IMR-90 (cell line): ENCODE results near the gene TMEM170A. TPM values are rescaled to one million over a fixed set of nuclear protein-coding genes. Genes with fewer than 3 reads are reported as not detected.

ENCODE experiments used
- ATAC-seq: fragments of 200-7000 bp; cut with Tn5 transposase; 2 replicates; pipeline ENCODE4 v1.9.1; 2020; ENCODE audit warnings: low read depth, mild to moderate bottlenecking, moderate library complexity
- BruUV-seq: library from RNA; stranded (reverse); fragments of 400-500 nt; replicated peaks from 2 replicates; lab custom pipeline; 2021; lab: Mats Ljungman, UMichigan
- CTCF ChIA-PET: fragments of 300-600 bp; formaldehyde crosslinking; extraction: SDS; loops from one replicate; lab custom pipeline; 2021; ENCODE audit warnings: antibody characterized with exemption; lab: Yijun Ruan, JAX
- POLR2A ChIA-PET: fragments of 300-600 bp; sonication (Branson Sonifier 250); formaldehyde crosslinking; loops from one replicate; lab custom pipeline; 2022; ENCODE audit warnings: antibody characterized with exemption; ENCODE audit not compliant: unreplicated experiment; lab: Charles Lee
- DNase-seq: peaks from one replicate; pipeline ENCODE4 v3.0.0; 2013
- H2AFZ ChIP-seq: replicated peaks from 2 replicates; pipeline ENCODE3; 2013; ENCODE audit warnings: low read length, mild to moderate bottlenecking; ENCODE audit not compliant: poor library complexity
- H2AK5ac ChIP-seq: 2 replicates; pipeline ENCODE4 v1.6.1; 2013; ENCODE audit warnings: low read depth, low read length, inconsistent platforms
- H2AK9ac ChIP-seq: replicated peaks from 2 replicates; pipeline ENCODE3; 2013; ENCODE audit warnings: mild to moderate bottlenecking, low read depth, low read length, moderate library complexity; ENCODE audit not compliant: poor library complexity
- H2BK120ac ChIP-seq: 2 replicates; pipeline ENCODE4 v1.6.1; 2013; ENCODE audit warnings: low read depth, low read length, inconsistent platforms
- H2BK15ac ChIP-seq: 3 replicates; pipeline ENCODE4 v1.6.1; 2013; ENCODE audit warnings: low read depth, low read length, inconsistent platforms
- H2BK20ac ChIP-seq: 2 replicates; pipeline ENCODE4 v1.6.1; 2013; ENCODE audit warnings: low read depth, mild to moderate bottlenecking, inconsistent platforms, low read length, moderate library complexity
- H2BK5ac ChIP-seq: 2 replicates; pipeline ENCODE4 v1.6.1; 2013; ENCODE audit warnings: mild to moderate bottlenecking, low read depth, low read length, inconsistent platforms; ENCODE audit not compliant: poor library complexity, severe bottlenecking
- H3K14ac ChIP-seq: replicated peaks from 2 replicates; pipeline ENCODE4 v1.6.1; 2013; ENCODE audit warnings: low read depth, low read length, inconsistent platforms
- H3K18ac ChIP-seq: 2 replicates; pipeline ENCODE4 v1.6.1; 2013; ENCODE audit warnings: low read depth, low read length, control low read depth
- H3K23ac ChIP-seq: 2 replicates; pipeline ENCODE4 v1.6.1; 2013; ENCODE audit warnings: low read depth, low read length, inconsistent platforms
- H3K27ac ChIP-seq: 2 replicates; pipeline ENCODE4 v1.5.1; 2013; ENCODE audit warnings: mild to moderate bottlenecking, control low read depth, low read length; ENCODE audit not compliant: insufficient read depth
- H3K27me3 ChIP-seq: 2 replicates; pipeline ENCODE4 v1.6.1; 2013; ENCODE audit warnings: low read length; ENCODE audit not compliant: control insufficient read depth, insufficient read depth
- H3K36me3 ChIP-seq: 2 replicates; pipeline ENCODE4 v1.6.1; 2013; ENCODE audit warnings: low read length, mixed read lengths; ENCODE audit not compliant: control insufficient read depth, insufficient read depth
- H3K4ac ChIP-seq: 2 replicates; pipeline ENCODE4 v1.6.1; 2013; ENCODE audit warnings: low read depth, low read length, inconsistent platforms
- H3K4me1 ChIP-seq: 2 replicates; pipeline ENCODE4 v1.6.1; 2013; ENCODE audit warnings: low read length, mixed read lengths; ENCODE audit not compliant: control insufficient read depth, insufficient read depth
- H3K4me2 ChIP-seq: 2 replicates; pipeline ENCODE4 v1.6.1; 2013; ENCODE audit warnings: low read depth, mild to moderate bottlenecking, control low read depth, low read length, moderate library complexity
- H3K4me3 ChIP-seq: 2 replicates; pipeline ENCODE4 v1.5.1; 2013; ENCODE audit warnings: low read depth, mild to moderate bottlenecking, control low read depth, low read length, moderate library complexity; ENCODE audit not compliant: insufficient read depth
- H3K56ac ChIP-seq: 2 replicates; pipeline ENCODE4 v1.6.1; 2013; ENCODE audit warnings: low read length, inconsistent platforms; ENCODE audit not compliant: insufficient read depth; ENCODE audit errors: extremely low read depth
- H3K79me1 ChIP-seq, 2 experiments: 2 replicates each; pipeline ENCODE4 v1.6.1; 2013; ENCODE audit warnings: low read length in 2 of 2, inconsistent platforms in 1 of 2, low read depth in 1 of 2
- H3K9ac ChIP-seq: 2 replicates; pipeline ENCODE4 v1.6.1; 2013; ENCODE audit warnings: low read depth, low read length, control low read depth
- H3K9me1 ChIP-seq: 2 replicates; pipeline ENCODE4 v1.6.1; 2013; ENCODE audit warnings: low read length, inconsistent platforms; ENCODE audit not compliant: insufficient read depth
- H3K9me3 ChIP-seq: 2 replicates; pipeline ENCODE4 v1.6.1; 2013; ENCODE audit warnings: low read length; ENCODE audit not compliant: control insufficient read depth, insufficient read depth
- H4K20me1 ChIP-seq: 2 replicates; pipeline ENCODE4 v1.6.1; 2013; ENCODE audit warnings: low read length, inconsistent platforms; ENCODE audit not compliant: insufficient read depth
- H4K5ac ChIP-seq: 2 replicates; pipeline ENCODE4 v1.6.1; 2013; ENCODE audit warnings: mild to moderate bottlenecking, low read depth, low read length, control low read depth
- H4K8ac ChIP-seq, 2 experiments: 2 replicates each; pipeline ENCODE4 v1.6.1; 2013; ENCODE audit warnings: low read depth in 2 of 2, low read length in 2 of 2, control low read depth in 1 of 2, inconsistent platforms in 1 of 2
- H4K91ac ChIP-seq: 2 replicates; pipeline ENCODE4 v1.6.1; 2013; ENCODE audit warnings: low read depth, low read length, inconsistent platforms; ENCODE audit not compliant: insufficient read depth
- BHLHE40 ChIP-seq: fragments of 150-350 bp; IDR thresholded peaks from 2 replicates; pipeline ENCODE4 v1.6.1; 2016; ENCODE audit warnings: mild to moderate bottlenecking, low read depth, low read length
- CEBPB ChIP-seq: IDR thresholded peaks from 2 replicates; pipeline ENCODE4 v1.6.1; 2012; ENCODE audit warnings: low read depth, low read length, improper control_type of control experiment
- CHD1 ChIP-seq: IDR thresholded peaks from 2 replicates; pipeline ENCODE4 v1.6.1; 2012; ENCODE audit warnings: low read depth, low read length, improper control_type of control experiment
- FOS ChIP-seq: fragments of 150-350 bp; IDR thresholded peaks from 2 replicates; pipeline ENCODE4 v1.6.1; 2016; ENCODE audit warnings: low read depth, low read length
- MAFK ChIP-seq: IDR thresholded peaks from 2 replicates; pipeline ENCODE4 v1.6.1; 2012; ENCODE audit warnings: low read depth, low read length, improper control_type of control experiment
- MAZ ChIP-seq: IDR thresholded peaks from 2 replicates; pipeline ENCODE4 v1.6.1; 2012; ENCODE audit warnings: low read depth, mild to moderate bottlenecking, low read length, improper control_type of control experiment, moderate library complexity, borderline replicate concordance
- MXI1 ChIP-seq: IDR thresholded peaks from 2 replicates; pipeline ENCODE4 v1.6.1; 2012; ENCODE audit warnings: low read depth, mild to moderate bottlenecking, low read length, moderate library complexity, borderline replicate concordance
- POLR2A ChIP-seq: IDR thresholded peaks from 2 replicates; pipeline ENCODE4 v1.6.1; 2012; ENCODE audit warnings: mild to moderate bottlenecking, low read depth, low read length
- RAD21 ChIP-seq: IDR thresholded peaks from 2 replicates; pipeline ENCODE4 v1.6.1; 2012; ENCODE audit warnings: low read length, improper control_type of control experiment
- RCOR1 ChIP-seq: IDR thresholded peaks from 2 replicates; pipeline ENCODE4 v1.6.1; 2012; ENCODE audit warnings: mild to moderate bottlenecking, low read length, improper control_type of control experiment; ENCODE audit not compliant: insufficient replicate concordance
- RFX5 ChIP-seq: IDR thresholded peaks from 2 replicates; pipeline ENCODE4 v1.8.0; 2012; ENCODE audit warnings: low read depth, mild to moderate bottlenecking, low read length, moderate library complexity
- WGBS, 2 experiments: methylation state at CpG; one replicate each; pipeline versions ENCODE4 v1.1.5 to v1.1.7; 2013; ENCODE audit warnings: missing lambda C conversion rate in 2 of 2; ENCODE audit not compliant: insufficient read length in 1 of 2; ENCODE audit errors: extremely low coverage in 2 of 2; 5-methylcytosine and 5-hydroxymethylcytosine counted together
- dilution Hi-C: fragments of 300-500 bp; cut with HindIII; formaldehyde crosslinking; loops from one replicate; pipeline ENCODE4 v1.14.3; 2018; ENCODE audit warnings: low sequenced_read_pairs; ENCODE audit not compliant: unreplicated experiment
- in situ Hi-C: fragments of 300-500 bp; cut with MboI; formaldehyde crosslinking; loops from 3 replicates; pipeline ENCODE4 v1.14.3; 2019; ENCODE audit warnings: low sequenced_read_pairs, inconsistent platforms, mixed read lengths
- intact Hi-C: fragments of 100-400 bp; cut with micrococcal nuclease; formaldehyde crosslinking; loops from 2 replicates; pipeline ENCODE4 v1.10.0; 2022
- polyA plus RNA-seq, 3 experiments: library from polyadenylated mRNA; depleted of rRNA; stranded (reverse); fragments of >200 nt; gene quantifications; 2 replicates each; pipeline ENCODE4 v1.2.3, GENCODE V29; 2012; ENCODE audit warnings: low replicate concordance in 1 of 3
- total RNA-seq: library from RNA; depleted of rRNA; stranded (reverse); fragments of >200 nt; gene quantifications from 2 replicates; pipeline ENCODE4 v1.2.3, GENCODE V29; 2012
- TF ChIP-seq, protein P1 (sequence below): fragments of 150-350 bp; IDR thresholded peaks from 2 replicates; pipeline ENCODE4 v1.6.1; 2017; ENCODE audit warnings: mild to moderate bottlenecking, antibody characterized with exemption, low read length, low read depth
- TF ChIP-seq, protein P2 (sequence below): conservative IDR thresholded peaks from 2 replicates; pipeline ENCODE4 v1.5.1; 2012; ENCODE audit warnings: mild to moderate bottlenecking, low read depth, low read length, improper control_type of control experiment
- TF ChIP-seq, protein P3 (sequence below): fragments of 150-350 bp; IDR thresholded peaks from 2 replicates; pipeline ENCODE4 v1.6.1; 2016; ENCODE audit warnings: low read depth, mild to moderate bottlenecking, low read length, moderate library complexity, borderline replicate concordance

TMEM170A gene
- total and polyA plus RNA-seq, 2 of the 4 experiments (the other 2 are of a cell fraction), result 7.3 to 10.9 TPM

DNA sequence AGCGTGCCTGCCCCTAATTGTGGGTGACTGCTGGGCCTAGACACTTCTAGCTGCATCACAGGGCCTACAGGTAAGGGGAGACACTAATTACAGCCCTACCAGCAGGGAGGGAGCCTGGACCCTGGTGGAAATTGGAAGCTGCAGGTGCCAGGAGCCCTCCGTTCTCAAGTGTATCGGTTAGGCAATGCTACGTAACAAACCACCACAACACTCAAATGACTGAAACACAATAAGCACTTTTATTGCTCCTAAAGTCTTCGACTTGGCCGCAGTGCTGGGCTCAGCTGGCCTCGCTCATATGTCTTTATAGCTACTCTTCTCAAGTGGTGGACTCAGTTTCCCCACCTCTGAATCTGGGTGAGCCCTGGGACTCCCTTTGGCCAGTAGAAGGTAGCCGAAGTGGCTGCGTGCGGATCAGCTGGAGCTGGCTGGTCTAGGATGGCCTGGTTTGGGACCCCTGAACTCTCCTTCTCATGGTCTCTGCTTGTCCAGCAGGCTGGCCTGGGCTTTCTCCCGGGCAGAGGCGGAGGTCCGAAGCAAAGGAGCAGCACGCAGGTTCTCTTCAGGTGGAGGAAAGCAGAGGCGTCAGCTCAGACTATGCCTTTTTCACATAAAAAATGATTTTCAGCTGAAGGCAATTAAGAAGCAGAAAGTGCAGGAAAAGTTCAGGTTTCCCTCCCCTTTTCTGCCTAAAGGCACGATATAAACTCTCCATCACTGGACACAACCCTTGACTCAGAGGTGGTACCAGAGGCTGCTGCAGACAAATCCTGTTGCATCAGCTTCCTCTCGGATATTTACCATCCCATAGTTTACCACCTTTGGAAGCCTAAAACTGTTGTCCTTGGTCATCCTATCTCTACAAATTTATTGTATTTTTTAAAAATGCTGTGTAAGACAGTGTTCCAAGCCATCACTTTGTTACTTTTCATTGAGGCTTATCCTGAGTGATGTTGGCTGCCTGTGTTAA lies 8.7 kb upstream of the TMEM170A start:
- ATAC-seq (no peak), DNase-seq (no peak)
- H3K9me3 ChIP-seq, result no peaks in the 10 kb centered on the region
- no peaks in the 10 kb centered on the region for H3K79me1 ChIP-seq
- in situ Hi-C loops (loop anchor here (5.0 kb wide), 1 partner anchor 289 kb away; no protein-coding TSS in a partner anchor), intact Hi-C loops (loop anchor here (1.0 to 5.0 kb wide), 2 partner anchors 44 to 94 kb away; partner anchors contain the start of gene GABARAPL2), dilution Hi-C loops (no loop called here)
- no peak overlapping the region for H4K91ac ChIP-seq
- no peaks in the 10 kb centered on the region for H3K4me1 ChIP-seq
- no peak overlapping the region for H3K4ac ChIP-seq
- H3K36me3 ChIP-seq, result no peaks in the 10 kb centered on the region
- H3K56ac ChIP-seq, result no peak overlapping the region
- H2AFZ ChIP-seq, result no peak overlapping the region
- no peak overlapping the region for H3K23ac ChIP-seq
- no peak overlapping the region for H2AK5ac ChIP-seq
- no peak overlapping the region for H2BK20ac ChIP-seq
- no peaks in the 10 kb centered on the region for H3K9me1 ChIP-seq
- H4K5ac ChIP-seq, result no peak overlapping the region
- CTCF ChIA-PET, result interaction anchor here (0.7 to 1.3 kb wide), 5 partner anchors 13 to 291 kb away, joined by 3 to 5 read pairs (median 3); no protein-coding TSS in a partner anchor
- peaks cover 12% of the 10 kb centered on the region; the same call in 1 of the 2 replicates for H3K27me3 ChIP-seq
- no peak overlapping the region for H3K14ac ChIP-seq
- H3K27ac ChIP-seq, result no peak overlapping the region
- H2AK9ac ChIP-seq, result peak overlapping the region; percentile 15
- no peak overlapping the region for H4K8ac ChIP-seq
- H4K20me1 ChIP-seq, result no peaks in the 10 kb centered on the region
- POLR2A ChIA-PET, result no interaction called here
- no peak overlapping the region for H3K4me3 ChIP-seq
- no peak overlapping the region for H3K9ac ChIP-seq
- H2BK15ac ChIP-seq, result no peak overlapping the region
- H2BK5ac ChIP-seq, result no peak overlapping the region
- BruUV-seq, result no TSS peak
- no peak overlapping the region for H2BK120ac ChIP-seq
- 75% methylated on average over 7 of the region's 17 CpGs; no CpG with 5 or more reads in 1 of the 2 experiments for WGBS, 2 experiments
- no peak overlapping the region for H3K4me2 ChIP-seq
- no peak overlapping the region for H3K18ac ChIP-seq
- TF ChIP-seq, protein P1, sequence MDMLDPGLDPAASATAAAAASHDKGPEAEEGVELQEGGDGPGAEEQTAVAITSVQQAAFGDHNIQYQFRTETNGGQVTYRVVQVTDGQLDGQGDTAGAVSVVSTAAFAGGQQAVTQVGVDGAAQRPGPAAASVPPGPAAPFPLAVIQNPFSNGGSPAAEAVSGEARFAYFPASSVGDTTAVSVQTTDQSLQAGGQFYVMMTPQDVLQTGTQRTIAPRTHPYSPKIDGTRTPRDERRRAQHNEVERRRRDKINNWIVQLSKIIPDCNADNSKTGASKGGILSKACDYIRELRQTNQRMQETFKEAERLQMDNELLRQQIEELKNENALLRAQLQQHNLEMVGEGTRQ, result no peak
- TF ChIP-seq CHD1 (no peak), MAFK (no peak), BHLHE40 (no peak), POLR2A (no peak), RFX5 (no peak), CEBPB (no peak), RAD21 (no peak), RCOR1 (no peak), MXI1 (no peak), FOS (no peak), MAZ (no peak)
- TF ChIP-seq, protein P2, sequence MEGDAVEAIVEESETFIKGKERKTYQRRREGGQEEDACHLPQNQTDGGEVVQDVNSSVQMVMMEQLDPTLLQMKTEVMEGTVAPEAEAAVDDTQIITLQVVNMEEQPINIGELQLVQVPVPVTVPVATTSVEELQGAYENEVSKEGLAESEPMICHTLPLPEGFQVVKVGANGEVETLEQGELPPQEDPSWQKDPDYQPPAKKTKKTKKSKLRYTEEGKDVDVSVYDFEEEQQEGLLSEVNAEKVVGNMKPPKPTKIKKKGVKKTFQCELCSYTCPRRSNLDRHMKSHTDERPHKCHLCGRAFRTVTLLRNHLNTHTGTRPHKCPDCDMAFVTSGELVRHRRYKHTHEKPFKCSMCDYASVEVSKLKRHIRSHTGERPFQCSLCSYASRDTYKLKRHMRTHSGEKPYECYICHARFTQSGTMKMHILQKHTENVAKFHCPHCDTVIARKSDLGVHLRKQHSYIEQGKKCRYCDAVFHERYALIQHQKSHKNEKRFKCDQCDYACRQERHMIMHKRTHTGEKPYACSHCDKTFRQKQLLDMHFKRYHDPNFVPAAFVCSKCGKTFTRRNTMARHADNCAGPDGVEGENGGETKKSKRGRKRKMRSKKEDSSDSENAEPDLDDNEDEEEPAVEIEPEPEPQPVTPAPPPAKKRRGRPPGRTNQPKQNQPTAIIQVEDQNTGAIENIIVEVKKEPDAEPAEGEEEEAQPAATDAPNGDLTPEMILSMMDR, result no peak
- TF ChIP-seq, protein P3, sequence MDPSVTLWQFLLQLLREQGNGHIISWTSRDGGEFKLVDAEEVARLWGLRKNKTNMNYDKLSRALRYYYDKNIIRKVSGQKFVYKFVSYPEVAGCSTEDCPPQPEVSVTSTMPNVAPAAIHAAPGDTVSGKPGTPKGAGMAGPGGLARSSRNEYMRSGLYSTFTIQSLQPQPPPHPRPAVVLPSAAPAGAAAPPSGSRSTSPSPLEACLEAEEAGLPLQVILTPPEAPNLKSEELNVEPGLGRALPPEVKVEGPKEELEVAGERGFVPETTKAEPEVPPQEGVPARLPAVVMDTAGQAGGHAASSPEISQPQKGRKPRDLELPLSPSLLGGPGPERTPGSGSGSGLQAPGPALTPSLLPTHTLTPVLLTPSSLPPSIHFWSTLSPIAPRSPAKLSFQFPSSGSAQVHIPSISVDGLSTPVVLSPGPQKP, result no peak
